IMR-90 (cell line): Measurements from ENCODE around the gene OSTM1. TPM values are rescaled to one million over a fixed set of nuclear protein-coding genes. Genes with fewer than 3 reads are reported as not detected.

ENCODE experiments used
- ATAC-seq: fragments of 200-7000 bp; cut with Tn5 transposase; 2 replicates; pipeline ENCODE4 v1.9.1; 2020; ENCODE audit warnings: low read depth, mild to moderate bottlenecking, moderate library complexity
- BruUV-seq: library from RNA; stranded (reverse); fragments of 400-500 nt; replicated peaks from 2 replicates; lab custom pipeline; 2021; lab: Mats Ljungman, UMichigan
- CTCF ChIA-PET: fragments of 300-600 bp; formaldehyde crosslinking; extraction: SDS; loops from one replicate; lab custom pipeline; 2021; ENCODE audit warnings: antibody characterized with exemption; lab: Yijun Ruan, JAX
- POLR2A ChIA-PET: fragments of 300-600 bp; sonication (Branson Sonifier 250); formaldehyde crosslinking; loops from one replicate; lab custom pipeline; 2022; ENCODE audit warnings: antibody characterized with exemption; ENCODE audit not compliant: unreplicated experiment; lab: Charles Lee
- DNase-seq: peaks from one replicate; pipeline ENCODE4 v3.0.0; 2013
- H2AFZ ChIP-seq: replicated peaks from 2 replicates; pipeline ENCODE3; 2013; ENCODE audit warnings: low read length, mild to moderate bottlenecking; ENCODE audit not compliant: poor library complexity
- H2AK5ac ChIP-seq: 2 replicates; pipeline ENCODE4 v1.6.1; 2013; ENCODE audit warnings: low read depth, low read length, inconsistent platforms
- H2AK9ac ChIP-seq: replicated peaks from 2 replicates; pipeline ENCODE3; 2013; ENCODE audit warnings: mild to moderate bottlenecking, low read depth, low read length, moderate library complexity; ENCODE audit not compliant: poor library complexity
- H2BK120ac ChIP-seq: 2 replicates; pipeline ENCODE4 v1.6.1; 2013; ENCODE audit warnings: low read depth, low read length, inconsistent platforms
- H2BK15ac ChIP-seq: 3 replicates; pipeline ENCODE4 v1.6.1; 2013; ENCODE audit warnings: low read depth, low read length, inconsistent platforms
- H2BK20ac ChIP-seq: 2 replicates; pipeline ENCODE4 v1.6.1; 2013; ENCODE audit warnings: low read depth, mild to moderate bottlenecking, inconsistent platforms, low read length, moderate library complexity
- H2BK5ac ChIP-seq: 2 replicates; pipeline ENCODE4 v1.6.1; 2013; ENCODE audit warnings: mild to moderate bottlenecking, low read depth, low read length, inconsistent platforms; ENCODE audit not compliant: poor library complexity, severe bottlenecking
- H3K14ac ChIP-seq: replicated peaks from 2 replicates; pipeline ENCODE4 v1.6.1; 2013; ENCODE audit warnings: low read depth, low read length, inconsistent platforms
- H3K18ac ChIP-seq: 2 replicates; pipeline ENCODE4 v1.6.1; 2013; ENCODE audit warnings: low read depth, low read length, control low read depth
- H3K23ac ChIP-seq: 2 replicates; pipeline ENCODE4 v1.6.1; 2013; ENCODE audit warnings: low read depth, low read length, inconsistent platforms
- H3K27ac ChIP-seq: 2 replicates; pipeline ENCODE4 v1.5.1; 2013; ENCODE audit warnings: mild to moderate bottlenecking, control low read depth, low read length; ENCODE audit not compliant: insufficient read depth
- H3K27me3 ChIP-seq: 2 replicates; pipeline ENCODE4 v1.6.1; 2013; ENCODE audit warnings: low read length; ENCODE audit not compliant: control insufficient read depth, insufficient read depth
- H3K36me3 ChIP-seq: 2 replicates; pipeline ENCODE4 v1.6.1; 2013; ENCODE audit warnings: low read length, mixed read lengths; ENCODE audit not compliant: control insufficient read depth, insufficient read depth
- H3K4ac ChIP-seq: 2 replicates; pipeline ENCODE4 v1.6.1; 2013; ENCODE audit warnings: low read depth, low read length, inconsistent platforms
- H3K4me1 ChIP-seq: 2 replicates; pipeline ENCODE4 v1.6.1; 2013; ENCODE audit warnings: low read length, mixed read lengths; ENCODE audit not compliant: control insufficient read depth, insufficient read depth
- H3K4me2 ChIP-seq: 2 replicates; pipeline ENCODE4 v1.6.1; 2013; ENCODE audit warnings: low read depth, mild to moderate bottlenecking, control low read depth, low read length, moderate library complexity
- H3K4me3 ChIP-seq: 2 replicates; pipeline ENCODE4 v1.5.1; 2013; ENCODE audit warnings: low read depth, mild to moderate bottlenecking, control low read depth, low read length, moderate library complexity; ENCODE audit not compliant: insufficient read depth
- H3K56ac ChIP-seq: 2 replicates; pipeline ENCODE4 v1.6.1; 2013; ENCODE audit warnings: low read length, inconsistent platforms; ENCODE audit not compliant: insufficient read depth; ENCODE audit errors: extremely low read depth
- H3K79me1 ChIP-seq, 2 experiments: 2 replicates each; pipeline ENCODE4 v1.6.1; 2013; ENCODE audit warnings: low read length in 2 of 2, inconsistent platforms in 1 of 2, low read depth in 1 of 2
- H3K9ac ChIP-seq: 2 replicates; pipeline ENCODE4 v1.6.1; 2013; ENCODE audit warnings: low read depth, low read length, control low read depth
- H3K9me1 ChIP-seq: 2 replicates; pipeline ENCODE4 v1.6.1; 2013; ENCODE audit warnings: low read length, inconsistent platforms; ENCODE audit not compliant: insufficient read depth
- H3K9me3 ChIP-seq: 2 replicates; pipeline ENCODE4 v1.6.1; 2013; ENCODE audit warnings: low read length; ENCODE audit not compliant: control insufficient read depth, insufficient read depth
- H4K20me1 ChIP-seq: 2 replicates; pipeline ENCODE4 v1.6.1; 2013; ENCODE audit warnings: low read length, inconsistent platforms; ENCODE audit not compliant: insufficient read depth
- H4K5ac ChIP-seq: 2 replicates; pipeline ENCODE4 v1.6.1; 2013; ENCODE audit warnings: mild to moderate bottlenecking, low read depth, low read length, control low read depth
- H4K8ac ChIP-seq, 2 experiments: 2 replicates each; pipeline ENCODE4 v1.6.1; 2013; ENCODE audit warnings: low read depth in 2 of 2, low read length in 2 of 2, control low read depth in 1 of 2, inconsistent platforms in 1 of 2
- H4K91ac ChIP-seq: 2 replicates; pipeline ENCODE4 v1.6.1; 2013; ENCODE audit warnings: low read depth, low read length, inconsistent platforms; ENCODE audit not compliant: insufficient read depth
- BHLHE40 ChIP-seq: fragments of 150-350 bp; IDR thresholded peaks from 2 replicates; pipeline ENCODE4 v1.6.1; 2016; ENCODE audit warnings: mild to moderate bottlenecking, low read depth, low read length
- CEBPB ChIP-seq: IDR thresholded peaks from 2 replicates; pipeline ENCODE4 v1.6.1; 2012; ENCODE audit warnings: low read depth, low read length, improper control_type of control experiment
- CHD1 ChIP-seq: IDR thresholded peaks from 2 replicates; pipeline ENCODE4 v1.6.1; 2012; ENCODE audit warnings: low read depth, low read length, improper control_type of control experiment
- CTCF ChIP-seq: conservative IDR thresholded peaks from 2 replicates; pipeline ENCODE4 v1.5.1; 2012; ENCODE audit warnings: mild to moderate bottlenecking, low read depth, low read length, improper control_type of control experiment
- ELK1 ChIP-seq: fragments of 150-350 bp; IDR thresholded peaks from 2 replicates; pipeline ENCODE4 v1.6.1; 2016; ENCODE audit warnings: low read depth, mild to moderate bottlenecking, low read length, moderate library complexity, borderline replicate concordance
- FOS ChIP-seq: fragments of 150-350 bp; IDR thresholded peaks from 2 replicates; pipeline ENCODE4 v1.6.1; 2016; ENCODE audit warnings: low read depth, low read length
- MAFK ChIP-seq: IDR thresholded peaks from 2 replicates; pipeline ENCODE4 v1.6.1; 2012; ENCODE audit warnings: low read depth, low read length, improper control_type of control experiment
- MXI1 ChIP-seq: IDR thresholded peaks from 2 replicates; pipeline ENCODE4 v1.6.1; 2012; ENCODE audit warnings: low read depth, mild to moderate bottlenecking, low read length, moderate library complexity, borderline replicate concordance
- NFE2L2 ChIP-seq: fragments of 150-350 bp; IDR thresholded peaks from 2 replicates; pipeline ENCODE4 v1.6.1; 2016; ENCODE audit warnings: low read depth, mild to moderate bottlenecking, low read length
- POLR2A ChIP-seq: IDR thresholded peaks from 2 replicates; pipeline ENCODE4 v1.6.1; 2012; ENCODE audit warnings: mild to moderate bottlenecking, low read depth, low read length
- RAD21 ChIP-seq: IDR thresholded peaks from 2 replicates; pipeline ENCODE4 v1.6.1; 2012; ENCODE audit warnings: low read length, improper control_type of control experiment
- RFX5 ChIP-seq: IDR thresholded peaks from 2 replicates; pipeline ENCODE4 v1.8.0; 2012; ENCODE audit warnings: low read depth, mild to moderate bottlenecking, low read length, moderate library complexity
- SMC3 ChIP-seq: fragments of 150-350 bp; IDR thresholded peaks from 2 replicates; pipeline ENCODE4 v1.6.1; 2016; ENCODE audit warnings: low read depth, mild to moderate bottlenecking, antibody characterized with exemption, low read length, moderate library complexity
- USF2 ChIP-seq: fragments of 150-350 bp; IDR thresholded peaks from 2 replicates; pipeline ENCODE4 v1.6.1; 2017; ENCODE audit warnings: mild to moderate bottlenecking, antibody characterized with exemption, low read length, low read depth
- WGBS, 2 experiments: methylation state at CpG; one replicate each; pipeline versions ENCODE4 v1.1.5 to v1.1.7; 2013; ENCODE audit warnings: missing lambda C conversion rate in 2 of 2; ENCODE audit not compliant: insufficient read length in 1 of 2; ENCODE audit errors: extremely low coverage in 2 of 2; 5-methylcytosine and 5-hydroxymethylcytosine counted together
- dilution Hi-C: fragments of 300-500 bp; cut with HindIII; formaldehyde crosslinking; loops from one replicate; pipeline ENCODE4 v1.14.3; 2018; ENCODE audit warnings: low sequenced_read_pairs; ENCODE audit not compliant: unreplicated experiment
- in situ Hi-C: fragments of 300-500 bp; cut with MboI; formaldehyde crosslinking; loops from 3 replicates; pipeline ENCODE4 v1.14.3; 2019; ENCODE audit warnings: low sequenced_read_pairs, inconsistent platforms, mixed read lengths
- intact Hi-C: fragments of 100-400 bp; cut with micrococcal nuclease; formaldehyde crosslinking; loops from 2 replicates; pipeline ENCODE4 v1.10.0; 2022
- polyA plus RNA-seq, 3 experiments: library from polyadenylated mRNA; depleted of rRNA; stranded (reverse); fragments of >200 nt; gene quantifications; 2 replicates each; pipeline ENCODE4 v1.2.3, GENCODE V29; 2012; ENCODE audit warnings: low replicate concordance in 1 of 3
- total RNA-seq: library from RNA; depleted of rRNA; stranded (reverse); fragments of >200 nt; gene quantifications from 2 replicates; pipeline ENCODE4 v1.2.3, GENCODE V29; 2012

OSTM1 gene
- total and polyA plus RNA-seq, 2 of the 4 experiments (the other 2 are of a cell fraction) = 8.0 to 24.7 TPM

GRCh38 chr6:108116546-108117426 lies 42.2 kb upstream of the OSTM1 start:
- H2AK5ac ChIP-seq = no peak overlapping the region
- no peak overlapping the region for H3K9ac ChIP-seq
- H4K20me1 ChIP-seq = 0 out of 2 replicates have a peak, but pooled peaks cover 5% of the 10 kb centered on the region
- peak overlapping the region; percentile 52 for H2AFZ ChIP-seq
- H2BK15ac ChIP-seq = no peak overlapping the region
- no peak overlapping the region for H3K14ac ChIP-seq
- H3K4ac ChIP-seq = no peak overlapping the region
- ChIA-PET POLR2A (no interaction called here), CTCF (no interaction called here)
- H3K4me3 ChIP-seq = no peak overlapping the region
- no TSS peak for BruUV-seq
- peak overlapping the region; percentile 7 for H2AK9ac ChIP-seq
- no peaks in the 10 kb centered on the region; the same call in 1 of the 2 replicates for H3K4me1 ChIP-seq
- dilution Hi-C loops = no loop called here
- no peak overlapping the region for H4K5ac ChIP-seq
- H3K56ac ChIP-seq = no peak overlapping the region
- peaks cover 91% of the 10 kb centered on the region for H3K27me3 ChIP-seq
- no peak overlapping the region for H3K27ac ChIP-seq
- in situ Hi-C loops = loop anchor here (10.0 kb wide), 1 partner anchor 378 kb away; no protein-coding TSS in a partner anchor
- H3K9me3 ChIP-seq = no peaks in the 10 kb centered on the region
- no peak overlapping the region for H2BK5ac ChIP-seq
- H4K91ac ChIP-seq = no peak overlapping the region
- peak overlapping the region; percentile 29; the same call in 1 of the 2 replicates for H3K23ac ChIP-seq
- DNase-seq = no peak
- ATAC-seq = no peak
- peak overlapping the region; percentile 84; the same call in 1 of the 2 replicates for H3K4me2 ChIP-seq
- H4K8ac ChIP-seq = no peak overlapping the region
- no peaks in the 10 kb centered on the region for H3K79me1 ChIP-seq
- H3K36me3 ChIP-seq = no peaks in the 10 kb centered on the region
- H2BK20ac ChIP-seq = no peak overlapping the region
- no peaks in the 10 kb centered on the region for H3K9me1 ChIP-seq
- 15% methylated on average over 8 of the region's 46 CpGs; no CpG with 5 or more reads in 1 of the 2 experiments for WGBS, 2 experiments
- H3K18ac ChIP-seq = no peak overlapping the region
- intact Hi-C loops = no loop called here
- no peak overlapping the region for H2BK120ac ChIP-seq
- TF ChIP-seq CHD1 (no peak), ELK1 (no peak), RFX5 (no peak), NFE2L2 (no peak), USF2 (no peak), POLR2A (no peak), FOS (no peak), BHLHE40 (no peak), SMC3 (no peak), MXI1 (no peak), CTCF (no peak), CEBPB (no peak), RAD21 (no peak), MAFK (no peak)
